Neural crest cell (in vitro differentiated cells): Measurements from ENCODE around the gene MCRIP2. TPM values are rescaled to one million over a fixed set of nuclear protein-coding genes. Genes with fewer than 3 reads are reported as not detected.

Experiments
- DNase-seq: peaks from one replicate; pipeline ENCODE4 v3.0.0; 2021; ENCODE audit warnings: low read depth, mixed read lengths, low spot score
- H3K27ac Mint-ChIP-seq: one replicate; pipeline ENCODE4 v1.8.0; 2021; ENCODE audit warnings: mild to moderate bottlenecking, mixed read lengths; ENCODE audit not compliant: unreplicated experiment
- H3K27me3 Mint-ChIP-seq: 2 replicates; pipeline ENCODE4 v1.8.0; 2021; ENCODE audit warnings: low read depth, mild to moderate bottlenecking, mixed read lengths
- H3K36me3 Mint-ChIP-seq: 2 replicates; pipeline ENCODE4 v1.8.0; 2021; ENCODE audit warnings: low read depth, mild to moderate bottlenecking, mixed read lengths
- H3K4me1 Mint-ChIP-seq: 2 replicates; pipeline ENCODE4 v1.8.0; 2021; ENCODE audit warnings: mixed read lengths
- H3K4me3 Mint-ChIP-seq: one replicate; pipeline ENCODE4 v1.8.0; 2021; ENCODE audit warnings: mild to moderate bottlenecking, mixed read lengths
- H3K9me3 Mint-ChIP-seq: 2 replicates; pipeline ENCODE4 v1.8.0; 2021; ENCODE audit warnings: mixed read lengths
- total RNA-seq: library from RNA; stranded (reverse); gene quantifications from 2 replicates; pipeline ENCODE4 v1.2.1, GENCODE V29; 2021
- TF ChIP-seq, protein P1 (sequence below): fragments of 200-600 bp; sonication (generic); conservative IDR thresholded peaks from 2 replicates; pipeline ENCODE4 v1.5.0; 2021; ENCODE audit warnings: antibody characterized with exemption, mild to moderate bottlenecking

Gene MCRIP2
- total RNA-seq, 1 donor from 2014 or later: 17.6 TPM

DNA sequence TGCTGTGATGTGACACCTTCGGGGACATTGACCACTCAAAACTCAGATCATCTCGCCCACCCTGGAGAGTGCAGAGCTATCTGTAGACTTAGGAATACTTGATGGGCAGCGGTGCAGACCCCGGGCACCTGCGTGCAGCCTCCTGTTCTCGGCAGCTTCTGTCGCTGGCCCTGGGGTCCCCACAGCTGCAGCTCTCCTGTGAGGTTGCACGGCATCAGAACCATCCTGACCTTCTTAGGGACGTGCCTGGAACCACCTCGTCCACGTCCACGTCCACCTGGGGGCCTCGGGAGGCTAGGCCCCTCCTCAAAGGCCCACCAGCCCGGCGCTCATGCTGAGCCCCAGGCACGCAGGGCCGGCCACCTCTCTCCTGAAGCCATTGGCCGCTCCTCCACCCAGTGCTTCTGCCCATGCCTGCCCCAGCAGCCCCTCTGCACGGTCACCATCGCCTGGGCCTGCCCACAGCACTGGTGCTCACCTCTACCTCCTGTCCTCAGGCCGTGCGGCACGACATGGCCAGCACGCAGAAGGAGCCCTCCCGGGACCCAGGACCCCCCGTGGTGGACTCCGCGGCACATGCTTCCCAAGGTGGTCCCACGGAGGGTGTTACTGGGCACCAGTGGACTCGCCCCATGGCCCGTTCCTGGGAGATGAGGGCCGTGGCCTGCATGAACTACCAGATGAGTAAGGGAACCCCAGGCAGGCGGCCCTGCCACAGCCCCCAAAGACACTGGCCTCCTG is 13.1 kb upstream of the MCRIP2 start:
- TF ChIP-seq, protein P1, sequence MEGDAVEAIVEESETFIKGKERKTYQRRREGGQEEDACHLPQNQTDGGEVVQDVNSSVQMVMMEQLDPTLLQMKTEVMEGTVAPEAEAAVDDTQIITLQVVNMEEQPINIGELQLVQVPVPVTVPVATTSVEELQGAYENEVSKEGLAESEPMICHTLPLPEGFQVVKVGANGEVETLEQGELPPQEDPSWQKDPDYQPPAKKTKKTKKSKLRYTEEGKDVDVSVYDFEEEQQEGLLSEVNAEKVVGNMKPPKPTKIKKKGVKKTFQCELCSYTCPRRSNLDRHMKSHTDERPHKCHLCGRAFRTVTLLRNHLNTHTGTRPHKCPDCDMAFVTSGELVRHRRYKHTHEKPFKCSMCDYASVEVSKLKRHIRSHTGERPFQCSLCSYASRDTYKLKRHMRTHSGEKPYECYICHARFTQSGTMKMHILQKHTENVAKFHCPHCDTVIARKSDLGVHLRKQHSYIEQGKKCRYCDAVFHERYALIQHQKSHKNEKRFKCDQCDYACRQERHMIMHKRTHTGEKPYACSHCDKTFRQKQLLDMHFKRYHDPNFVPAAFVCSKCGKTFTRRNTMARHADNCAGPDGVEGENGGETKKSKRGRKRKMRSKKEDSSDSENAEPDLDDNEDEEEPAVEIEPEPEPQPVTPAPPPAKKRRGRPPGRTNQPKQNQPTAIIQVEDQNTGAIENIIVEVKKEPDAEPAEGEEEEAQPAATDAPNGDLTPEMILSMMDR: no peak
- H3K36me3 Mint-ChIP-seq: peaks cover 3% of the 10 kb centered on the region
- H3K27me3 Mint-ChIP-seq: peaks cover 2% of the 10 kb centered on the region
- peak overlapping the region; percentile 84 for H3K4me3 Mint-ChIP-seq
- H3K9me3 Mint-ChIP-seq: no peaks in the 10 kb centered on the region
- H3K4me1 Mint-ChIP-seq: peaks cover 22% of the 10 kb centered on the region
- H3K27ac Mint-ChIP-seq: peak overlapping the region; percentile 86
- DNase-seq: no peak

DNA sequence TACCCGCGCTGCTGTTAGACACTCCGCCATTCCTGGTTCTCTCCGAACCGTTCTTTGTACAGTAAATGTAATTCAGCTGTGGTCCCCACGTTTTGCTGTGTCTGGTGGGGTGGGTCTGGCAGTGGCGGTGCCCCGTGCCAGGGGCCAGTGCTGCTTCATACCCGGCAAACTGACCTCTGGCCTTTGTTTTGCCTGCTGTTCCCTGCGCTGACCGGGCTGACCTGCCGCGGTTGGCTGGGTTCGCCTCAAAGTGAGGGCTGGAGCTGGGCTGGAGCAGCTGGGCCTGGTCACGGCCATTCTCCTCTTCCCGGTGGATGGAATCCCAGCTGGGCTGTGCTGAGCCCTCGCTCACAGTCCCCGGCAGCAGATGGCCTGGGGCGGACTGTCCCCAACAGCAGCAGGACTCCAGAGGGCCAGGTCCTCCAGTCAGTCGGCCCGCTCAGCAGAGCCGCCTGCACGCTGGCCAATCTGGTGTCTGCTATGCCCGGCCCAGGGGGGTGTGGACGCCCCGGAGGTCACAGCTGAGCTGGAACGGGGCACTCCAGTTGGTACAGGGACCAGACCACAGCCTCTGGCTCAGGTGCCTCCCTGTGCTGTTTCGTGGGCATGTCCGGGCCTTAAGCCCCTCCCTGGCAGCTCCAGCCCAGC is 12.3 kb upstream of the MCRIP2 start:
- Mint-ChIP-seq H3K27me3 (peaks cover 2% of the 10 kb centered on the region), H3K27ac (peak overlapping the region; percentile 86), H3K9me3 (no peaks in the 10 kb centered on the region), H3K4me3 (peak overlapping the region; percentile 84), H3K36me3 (peaks cover 3% of the 10 kb centered on the region), H3K4me1 (peaks cover 16% of the 10 kb centered on the region)
- TF ChIP-seq, protein P1: no peak
- DNase-seq: peak; percentile 58

DNA sequence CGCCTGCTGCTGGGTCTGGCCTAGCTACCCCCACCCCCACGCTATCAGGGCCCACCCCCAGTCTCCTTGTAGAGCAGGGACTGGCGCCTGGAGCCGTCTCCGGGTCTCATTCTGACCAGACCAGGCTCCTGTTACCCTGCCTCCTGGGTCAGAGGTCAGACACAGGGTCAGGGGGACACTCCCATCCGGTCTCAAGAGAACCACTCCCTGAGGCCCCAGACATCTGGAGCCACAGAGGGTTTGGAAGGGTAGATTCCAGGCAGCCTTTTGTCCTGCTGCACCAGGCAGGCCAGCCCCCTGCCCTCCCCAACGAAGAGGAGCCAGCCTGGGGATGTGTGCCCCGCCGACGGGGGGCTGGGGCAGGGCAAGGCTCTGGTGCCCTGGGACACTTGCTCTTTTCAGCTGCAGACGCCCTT is 11.8 kb upstream of the MCRIP2 start:
- Mint-ChIP-seq H3K27me3 (peaks cover 2% of the 10 kb centered on the region), H3K27ac (peak overlapping the region; percentile 75), H3K4me3 (peak overlapping the region; percentile 84), H3K9me3 (no peaks in the 10 kb centered on the region), H3K36me3 (peaks cover 3% of the 10 kb centered on the region), H3K4me1 (peaks cover 16% of the 10 kb centered on the region)
- TF ChIP-seq, protein P1: no peak
- DNase-seq: peak; percentile 65

DNA sequence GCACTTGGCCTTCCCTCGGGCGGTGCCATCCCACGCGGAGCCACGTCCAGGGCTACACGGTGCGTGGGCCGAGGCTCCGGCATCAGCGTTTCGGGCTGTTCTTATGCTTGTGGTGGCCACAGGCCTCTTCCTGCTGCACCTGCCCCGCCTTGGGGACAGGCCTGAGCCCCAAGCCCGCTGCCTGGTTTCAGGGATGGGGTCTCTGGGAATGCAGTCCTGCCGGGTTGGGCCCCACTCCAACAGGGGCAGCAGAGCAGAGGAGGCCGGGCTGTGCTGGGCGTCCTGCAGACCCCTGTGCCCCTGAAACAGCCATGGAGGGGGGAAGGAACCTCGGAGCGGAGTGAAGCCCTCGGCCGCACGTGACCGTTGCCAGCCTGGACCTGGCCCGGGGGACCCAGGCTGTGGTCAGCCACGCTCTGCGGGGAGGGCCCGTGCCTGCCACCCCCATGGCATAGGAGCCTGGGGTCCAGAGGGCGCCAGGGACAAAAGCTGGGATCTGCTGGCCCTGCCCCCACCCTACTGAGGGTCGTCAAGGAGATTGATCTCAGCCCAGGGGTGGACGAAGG is 11.3 kb upstream of the MCRIP2 start:
- Mint-ChIP-seq H3K27ac (no peak overlapping the region), H3K9me3 (no peaks in the 10 kb centered on the region), H3K27me3 (peaks cover 2% of the 10 kb centered on the region), H3K4me1 (peaks cover 16% of the 10 kb centered on the region), H3K4me3 (peak overlapping the region; percentile 84), H3K36me3 (peaks cover 3% of the 10 kb centered on the region)
- TF ChIP-seq, protein P1: no peak
- peak; percentile 53 for DNase-seq

DNA sequence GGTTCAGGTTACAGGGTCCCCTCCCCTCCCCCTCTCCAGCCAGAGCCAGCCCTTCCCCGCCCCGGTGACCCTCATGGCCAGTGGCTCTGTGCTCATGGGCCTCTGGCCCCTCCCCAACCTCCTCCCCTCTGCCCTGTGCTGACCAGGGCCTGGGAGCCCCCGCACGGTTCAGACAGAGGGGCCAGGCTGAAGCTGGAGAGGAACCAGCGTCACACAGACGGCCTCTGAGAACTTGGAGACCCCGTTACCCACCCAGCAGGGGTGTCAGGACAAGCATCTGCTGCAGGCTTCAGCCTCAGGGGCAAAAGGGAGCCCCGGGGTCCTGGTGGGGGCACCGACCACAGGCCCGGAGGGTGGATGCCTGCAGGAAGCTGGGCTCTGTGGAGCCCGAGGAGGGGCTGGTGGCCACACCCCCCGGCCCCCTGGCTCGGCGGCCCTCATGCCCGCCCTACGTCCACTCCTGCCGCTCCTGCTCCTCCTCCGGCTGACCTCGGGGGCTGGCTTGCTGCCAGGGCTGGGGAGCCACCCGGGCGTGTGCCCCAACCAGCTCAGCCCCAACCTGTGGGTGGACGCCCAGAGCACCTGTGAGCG is 10.7 kb upstream of the MCRIP2 start, which contains the start of gene WFIKKN1:
Gene WFIKKN1, plus strand, starts transcription at position 171 of the 591 bp plus-strand sequence. Its CDS starts 269 bp downstream, at position 440.
- peak; percentile 77 for DNase-seq
- H3K4me3 Mint-ChIP-seq: peak within 1 kb of the TSS; percentile 84
- no peaks in the 10 kb centered on the region for H3K9me3 Mint-ChIP-seq
- H3K27me3 Mint-ChIP-seq: peaks cover 2% of the 10 kb centered on the region
- peak within 1 kb of the TSS; percentile 75 for H3K27ac Mint-ChIP-seq
- peaks cover 16% of the 10 kb centered on the region for H3K4me1 Mint-ChIP-seq
- TF ChIP-seq, protein P1: no peak
- H3K36me3 Mint-ChIP-seq: peaks cover 3% of the 10 kb centered on the region
